Measurements from ENCODE around the gene AKT2. TPM values are rescaled to one million over a fixed set of nuclear protein-coding genes. Genes with fewer than 3 reads are reported as not detected.

The AKT2 gene
- total RNA-seq, 1 experiment from 2014 or later: 150 TPM

- Mint-ChIP-seq H3K9me3 (no peaks in the 10 kb centered on the region), H3K27me3 (ENCODE audit: low read depth) (no peaks in the 10 kb centered on the region), H3K4me3 (no peak overlapping the region), H3K4me1 (no peaks in the 10 kb centered on the region), H3K27ac (no peak overlapping the region), H3K36me3 (ENCODE audit: insufficient read depth in 1 of 3, low read depth in 3 of 3) (peaks cover 7 to 55% (median 49%) of the 10 kb centered on the region in 3 experiments; a peak in 6 of 7 replicates)
- Histone ChIP-seq H4K8ac (replicated peaks; ENCODE audit: insufficient read length, low read depth, low read length) (no peak overlapping the region), H2BK120ac (ENCODE audit: low read depth, low read length, poor library complexity, severe bottlenecking) (no peak overlapping the region), H3K79me1 (ENCODE audit: insufficient read depth, low read depth, low read length, poor library complexity, severe bottlenecking) (no peaks in the 10 kb centered on the region), H3K4me1 (ENCODE audit: insufficient read depth, low read length) (no peaks in the 10 kb centered on the region), H4K20me1 (ENCODE audit: control insufficient read depth, insufficient read depth, insufficient read length) (no peaks in the 10 kb centered on the region), H3K23me2 (ENCODE audit: insufficient read length, low read depth, low read length, poor library complexity, severe bottlenecking) (no peaks in the 10 kb centered on the region), H2AFZ (ENCODE audit: low read length) (no peak overlapping the region), H3K23ac (ENCODE audit: insufficient read length, low read depth, low read length) (no peak overlapping the region), H3T11ph (ENCODE audit: low read length) (no peak overlapping the region), H3K14ac (ENCODE audit: insufficient read depth, low read length) (no peak overlapping the region), H2BK15ac (ENCODE audit: low read depth, low read length) (no peak overlapping the region), H3K9me3 (ENCODE audit: control insufficient read depth, low read depth, low read length) (no peaks in the 10 kb centered on the region), H3K9ac (ENCODE audit: extremely low read depth, insufficient read length, low read length) (no peak overlapping the region), H2BK20ac (ENCODE audit: low read depth, low read length, poor library complexity, severe bottlenecking) (no peak overlapping the region), H3K18ac (ENCODE audit: insufficient read length, low read depth, low read length) (no peak overlapping the region), H3K79me2 (ENCODE audit: insufficient read depth, low read length) (no peaks in the 10 kb centered on the region), H3K27me3 (ENCODE audit: insufficient read depth, low read length) (no peaks in the 10 kb centered on the region), H2BK5ac (ENCODE audit: insufficient read length, low read length) (no peak overlapping the region), H4K91ac (ENCODE audit: insufficient read length, low read depth, low read length) (no peak overlapping the region), H2AK5ac (ENCODE audit: insufficient read length, low read length) (no peak overlapping the region), H3K27ac (ENCODE audit: insufficient read length, low read depth, low read length) (no peak overlapping the region), H2BK12ac (ENCODE audit: insufficient read length, low read depth, low read length) (no peak overlapping the region), H4K5ac (ENCODE audit: insufficient read length, low read depth, low read length) (no peak overlapping the region), H3K4ac (ENCODE audit: low read depth, low read length) (no peak overlapping the region), H3K4me2 (ENCODE audit: insufficient read depth, insufficient read length, low read length) (no peak overlapping the region), H3K56ac (ENCODE audit: insufficient read length, low read depth, low read length) (no peak overlapping the region)
- no CpG with 5 or more reads among the region's 14 CpGs for WGBS (ENCODE audit: extremely low coverage, insufficient read length, low lambda C conversion rate)
- TF ChIP-seq CTCF (conservative IDR thresholded peaks at IDR 0.05): no peak
- DNase-seq: no peak
These were observed 47.4 kb downstream of the AKT2 start for GRCh38 chr19:40237791-40238190.
